KMS-11 (cell line): Measurements from ENCODE around the gene TIPIN.

Source experiments
- H2AFZ ChIP-seq: fragments of 200-600 bp; sonication (generic); 2 replicates; pipeline ENCODE4 v1.6.1; 2016; ENCODE audit warnings: antibody characterized with exemption, mixed run types, low read depth
- H3K27ac ChIP-seq: fragments of 200-600 bp; sonication (generic); 2 replicates; pipeline ENCODE4 v1.6.1; 2016; ENCODE audit warnings: mild to moderate bottlenecking, mixed run types
- H3K27me3 ChIP-seq: fragments of 200-600 bp; sonication (generic); 2 replicates; pipeline ENCODE4 v1.6.1; 2017; ENCODE audit warnings: mild to moderate bottlenecking, low read depth, mixed run types, moderate library complexity; ENCODE audit not compliant: insufficient read depth
- H3K36me3 ChIP-seq: fragments of 200-600 bp; sonication (generic); 2 replicates; pipeline ENCODE4 v1.6.1; 2017; ENCODE audit warnings: mild to moderate bottlenecking, mixed run types; ENCODE audit not compliant: insufficient read depth
- H3K4me1 ChIP-seq: fragments of 200-600 bp; sonication (generic); 2 replicates; pipeline ENCODE4 v1.6.1; 2016; ENCODE audit warnings: mild to moderate bottlenecking, low read depth, mixed run types; ENCODE audit not compliant: poor library complexity, severe bottlenecking
- H3K4me2 ChIP-seq: fragments of 200-600 bp; sonication (generic); 2 replicates; pipeline ENCODE4 v1.7.0; 2016; ENCODE audit warnings: mild to moderate bottlenecking, mixed run types
- H3K4me3 ChIP-seq: fragments of 200-600 bp; sonication (generic); IDR thresholded peaks from 2 replicates; pipeline ENCODE4 v1.6.1; 2017; ENCODE audit warnings: low read depth, low read length, mixed read lengths; ENCODE audit not compliant: insufficient read depth
- H3K79me2 ChIP-seq: fragments of 200-600 bp; sonication (generic); 2 replicates; pipeline ENCODE4 v1.6.1; 2016; ENCODE audit warnings: low read depth, mixed run types; ENCODE audit not compliant: insufficient read depth
- H3K9ac ChIP-seq: fragments of 200-600 bp; sonication (generic); 2 replicates; pipeline ENCODE4 v1.6.1; 2016; ENCODE audit warnings: mild to moderate bottlenecking, mixed run types
- H4K20me1 ChIP-seq: fragments of 200-600 bp; sonication (generic); 2 replicates; pipeline ENCODE4 v1.6.1; 2016; ENCODE audit warnings: mild to moderate bottlenecking, mixed run types; ENCODE audit not compliant: insufficient read depth
- TF ChIP-seq, protein P1 (sequence below): fragments of 200-600 bp; sonication (generic); conservative IDR thresholded peaks from 2 replicates; pipeline ENCODE4 v1.6.1; 2017; ENCODE audit warnings: low read depth, mild to moderate bottlenecking, antibody characterized with exemption, low read length, moderate library complexity, mixed read lengths

The TIPIN gene

GRCh38 chr15:66328771-66329170, 27.7 kb downstream of the TIPIN start:
- no peak overlapping the region for H3K9ac ChIP-seq
- TF ChIP-seq, protein P1, sequence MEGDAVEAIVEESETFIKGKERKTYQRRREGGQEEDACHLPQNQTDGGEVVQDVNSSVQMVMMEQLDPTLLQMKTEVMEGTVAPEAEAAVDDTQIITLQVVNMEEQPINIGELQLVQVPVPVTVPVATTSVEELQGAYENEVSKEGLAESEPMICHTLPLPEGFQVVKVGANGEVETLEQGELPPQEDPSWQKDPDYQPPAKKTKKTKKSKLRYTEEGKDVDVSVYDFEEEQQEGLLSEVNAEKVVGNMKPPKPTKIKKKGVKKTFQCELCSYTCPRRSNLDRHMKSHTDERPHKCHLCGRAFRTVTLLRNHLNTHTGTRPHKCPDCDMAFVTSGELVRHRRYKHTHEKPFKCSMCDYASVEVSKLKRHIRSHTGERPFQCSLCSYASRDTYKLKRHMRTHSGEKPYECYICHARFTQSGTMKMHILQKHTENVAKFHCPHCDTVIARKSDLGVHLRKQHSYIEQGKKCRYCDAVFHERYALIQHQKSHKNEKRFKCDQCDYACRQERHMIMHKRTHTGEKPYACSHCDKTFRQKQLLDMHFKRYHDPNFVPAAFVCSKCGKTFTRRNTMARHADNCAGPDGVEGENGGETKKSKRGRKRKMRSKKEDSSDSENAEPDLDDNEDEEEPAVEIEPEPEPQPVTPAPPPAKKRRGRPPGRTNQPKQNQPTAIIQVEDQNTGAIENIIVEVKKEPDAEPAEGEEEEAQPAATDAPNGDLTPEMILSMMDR, result no peak
- no peaks in the 10 kb centered on the region for H3K4me1 ChIP-seq
- 0 out of 2 replicates have a peak, but pooled peaks cover 4% of the 10 kb centered on the region for H3K36me3 ChIP-seq
- no peak overlapping the region for H3K27ac ChIP-seq
- no peak overlapping the region for H2AFZ ChIP-seq
- H3K27me3 ChIP-seq, result no peaks in the 10 kb centered on the region
- H3K4me3 ChIP-seq, result no peak overlapping the region
- no peaks in the 10 kb centered on the region; the same call in 1 of the 2 replicates for H4K20me1 ChIP-seq
- no peak overlapping the region for H3K4me2 ChIP-seq
- H3K79me2 ChIP-seq, result no peaks in the 10 kb centered on the region

- H3K9ac ChIP-seq, result no peak overlapping the region
- H4K20me1 ChIP-seq, result no peaks in the 10 kb centered on the region; the same call in 1 of the 2 replicates
- no peaks in the 10 kb centered on the region for H3K79me2 ChIP-seq
- H3K36me3 ChIP-seq, result 0 out of 2 replicates have a peak, but pooled peaks cover 4% of the 10 kb centered on the region
- H3K4me3 ChIP-seq, result no peak overlapping the region
- H3K4me1 ChIP-seq, result peaks cover 1% of the 10 kb centered on the region
- H3K27ac ChIP-seq, result no peak overlapping the region
- H2AFZ ChIP-seq, result no peak overlapping the region
- no peaks in the 10 kb centered on the region for H3K27me3 ChIP-seq
- TF ChIP-seq, protein P1, result no peak
- no peak overlapping the region for H3K4me2 ChIP-seq
Observed at GRCh38 chr15:66327736-66328135, 28.7 kb downstream of the TIPIN start.

DNA sequence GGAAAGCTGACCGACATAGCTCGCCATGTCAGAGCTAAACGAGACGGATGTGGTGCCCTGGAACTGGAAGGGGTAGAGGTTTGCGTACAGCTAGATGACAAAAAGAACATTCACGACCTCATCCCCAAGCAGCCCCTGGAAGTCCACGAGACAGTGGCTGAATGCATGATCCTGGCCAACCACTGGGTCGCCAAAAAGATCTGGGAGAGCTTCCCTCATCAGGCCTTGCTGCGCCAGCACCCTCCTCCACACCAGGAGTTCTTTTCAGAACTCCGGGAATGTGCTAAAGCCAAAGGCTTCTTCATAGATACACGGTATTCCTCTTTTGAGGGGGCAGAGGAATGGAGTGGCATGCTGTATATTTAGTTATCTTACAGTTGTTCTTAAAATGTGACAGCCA, 30.4 kb downstream of the TIPIN start:
- Histone ChIP-seq H3K36me3 (no peaks in the 10 kb centered on the region), H3K4me2 (no peak overlapping the region), H3K4me3 (no peak overlapping the region), H3K4me1 (peaks cover 9% of the 10 kb centered on the region), H3K9ac (no peak overlapping the region), H3K79me2 (no peaks in the 10 kb centered on the region), H3K27ac (no peak overlapping the region), H4K20me1 (no peaks in the 10 kb centered on the region; the same call in 1 of the 2 replicates), H3K27me3 (no peaks in the 10 kb centered on the region), H2AFZ (no peak overlapping the region)
- TF ChIP-seq, protein P1, result no peak

DNA sequence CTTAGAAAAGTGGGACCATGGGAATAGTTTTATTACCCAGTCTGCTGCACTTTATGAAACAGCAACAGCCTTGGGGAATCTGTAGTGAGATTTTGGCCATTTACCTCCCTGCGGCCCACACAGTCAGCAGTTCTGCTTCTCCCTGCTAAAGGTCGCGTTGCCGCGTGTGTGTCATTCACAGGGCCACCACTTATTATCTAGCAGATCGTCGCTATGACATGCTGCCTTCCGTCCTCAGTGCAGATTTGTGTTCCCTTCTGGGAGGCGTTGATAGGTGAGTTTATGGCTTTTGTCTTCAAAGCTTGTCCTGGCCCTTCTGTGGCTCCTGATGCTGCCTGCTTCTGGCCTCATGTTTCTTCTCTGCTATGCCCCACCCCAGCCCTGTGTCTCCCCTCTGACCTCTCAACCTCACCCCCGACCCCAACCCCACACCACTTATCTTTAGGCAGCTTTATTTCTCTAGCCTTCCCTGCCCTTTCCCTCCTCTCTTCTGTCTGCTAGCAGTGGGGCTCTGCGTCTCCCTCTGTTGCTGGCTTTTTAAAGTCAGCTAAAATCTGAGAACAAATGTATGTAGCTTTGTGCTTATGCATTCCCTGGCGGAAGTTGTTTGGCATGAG, 33.1 kb downstream of the TIPIN start:
- Histone ChIP-seq H3K9ac (no peak overlapping the region), H4K20me1 (no peaks in the 10 kb centered on the region), H3K4me3 (no peak overlapping the region), H3K27ac (no peak overlapping the region), H3K4me2 (no peak overlapping the region), H3K4me1 (peaks cover 9% of the 10 kb centered on the region), H3K36me3 (no peaks in the 10 kb centered on the region), H2AFZ (no peak overlapping the region), H3K27me3 (no peaks in the 10 kb centered on the region), H3K79me2 (no peaks in the 10 kb centered on the region)
- TF ChIP-seq, protein P1, result no peak
